HEK293 (cell line): ENCODE measurements around the gene TRPM5.

Experiments
- CTCF ChIA-PET: fragments of 350-600 bp; formaldehyde crosslinking; extraction: SDS; loops from one replicate; lab custom pipeline; 2021; ENCODE audit warnings: antibody characterized with exemption; lab: Yijun Ruan, JAX
- POLR2A ChIA-PET: fragments of 300-600 bp; formaldehyde crosslinking; extraction: SDS; loops from one replicate; lab custom pipeline; 2020; ENCODE audit warnings: antibody characterized with exemption, inconsistent platforms; lab: Yijun Ruan, JAX
- H3K27ac ChIP-seq: fragments of 200-500 bp; sonication (Bioruptor generic); 2 replicates; pipeline ENCODE4 v1.5.1; 2014; ENCODE audit warnings: low read depth, low read length, control low read depth, inconsistent platforms; ENCODE audit errors: extremely low read depth
- H3K36me3 ChIP-seq, 2 experiments: fragments of 200-500 bp in 1 of 2; sonication (Bioruptor generic) in 1 of 2; 1 replicate in 1 of 2; 2 replicates in 1 of 2; pipeline ENCODE4 v1.5.1; 2014 to 2017; ENCODE audit warnings: inconsistent platforms in 2 of 2, low read length in 2 of 2; ENCODE audit not compliant: control insufficient read depth in 2 of 2, insufficient read depth in 1 of 2
- H3K4me1 ChIP-seq: fragments of 200-500 bp; sonication (Bioruptor generic); 2 replicates; pipeline ENCODE4 v1.5.1; 2014; ENCODE audit warnings: mild to moderate bottlenecking, low read length, inconsistent platforms; ENCODE audit not compliant: control insufficient read depth, insufficient read depth
- H3K4me3 ChIP-seq: 2 replicates; pipeline ENCODE4 v1.5.1; 2011; ENCODE audit warnings: low read depth, mild to moderate bottlenecking, control low read depth, low read length, moderate library complexity
- H3K9me3 ChIP-seq: fragments of 200-500 bp; sonication (Bioruptor generic); 2 replicates; pipeline ENCODE4 v1.5.1; 2014; ENCODE audit warnings: low read depth, low read length, inconsistent platforms; ENCODE audit not compliant: control insufficient read depth, insufficient read depth
- BCL6B ChIP-seq: fragments of 450-650 bp; formaldehyde crosslinking; IDR thresholded peaks from 2 replicates; pipeline ENCODE4 v1.5.1; 2017; ENCODE audit warnings: missing biosample characterization, missing genetic modification characterization
- CTCF ChIP-seq: fragments of 450-650 bp; formaldehyde crosslinking; IDR thresholded peaks from 2 replicates; pipeline ENCODE4 v1.5.1; 2016; ENCODE audit warnings: missing biosample characterization, missing genetic modification characterization
- GLI2 ChIP-seq: fragments of 450-650 bp; formaldehyde crosslinking; IDR thresholded peaks from 2 replicates; pipeline ENCODE4; 2017; ENCODE audit warnings: missing biosample characterization, missing genetic modification characterization, low read depth, borderline replicate concordance
- HOXA7 ChIP-seq: sonication (generic); formaldehyde crosslinking; IDR thresholded peaks from 2 replicates; pipeline ENCODE4 v1.8.1; 2022; ENCODE audit warnings: missing genetic modification reagents, borderline replicate concordance
- HOXC10 ChIP-seq: sonication (generic); formaldehyde crosslinking; IDR thresholded peaks from 2 replicates; pipeline ENCODE4 v1.8.1; 2023; ENCODE audit warnings: mild to moderate bottlenecking, missing genetic modification reagents
- HOXD13 ChIP-seq: sonication (generic); formaldehyde crosslinking; IDR thresholded peaks from 2 replicates; pipeline ENCODE4 v1.8.0; 2022; ENCODE audit warnings: missing genetic modification reagents, borderline replicate concordance
- KLF7 ChIP-seq: fragments of 450-650 bp; formaldehyde crosslinking; IDR thresholded peaks from 2 replicates; pipeline ENCODE4 v1.5.1; 2016; ENCODE audit warnings: missing biosample characterization, missing genetic modification characterization, borderline replicate concordance
- SP7 ChIP-seq: fragments of 450-650 bp; formaldehyde crosslinking; IDR thresholded peaks from 2 replicates; pipeline ENCODE4 v1.5.1; 2016; ENCODE audit warnings: missing biosample characterization, missing genetic modification characterization
- ZBTB11 ChIP-seq: fragments of 450-650 bp; formaldehyde crosslinking; conservative IDR thresholded peaks from 2 replicates; pipeline ENCODE4 v1.5.1; 2016; ENCODE audit warnings: low read depth, missing biosample characterization, missing genetic modification characterization
- ZBTB49 ChIP-seq: fragments of 450-650 bp; formaldehyde crosslinking; IDR thresholded peaks from 2 replicates; pipeline ENCODE4 v1.5.1; 2016; ENCODE audit warnings: missing biosample characterization, missing genetic modification characterization, low read depth
- ZFP37 ChIP-seq: fragments of 450-650 bp; formaldehyde crosslinking; IDR thresholded peaks from 2 replicates; pipeline ENCODE4 v1.5.1; 2016; ENCODE audit warnings: missing biosample characterization, missing genetic modification characterization
- ZNF184 ChIP-seq: fragments of 450-650 bp; IDR thresholded peaks from 2 replicates; pipeline ENCODE4 v1.5.1; 2018; ENCODE audit warnings: missing biosample characterization, mild to moderate bottlenecking, missing genetic modification characterization
- ZNF311 ChIP-seq: fragments of 450-650 bp; formaldehyde crosslinking; IDR thresholded peaks from 2 replicates; pipeline ENCODE4 v1.5.1; 2017; ENCODE audit warnings: missing biosample characterization, missing genetic modification characterization, borderline replicate concordance
- ZNF416 ChIP-seq: fragments of 450-650 bp; formaldehyde crosslinking; IDR thresholded peaks from 2 replicates; pipeline ENCODE4 v1.5.1; 2016; ENCODE audit warnings: missing biosample characterization, missing genetic modification characterization
- ZNF433 ChIP-seq: fragments of 450-650 bp; formaldehyde crosslinking; IDR thresholded peaks from 2 replicates; pipeline ENCODE4 v1.5.1; 2016; ENCODE audit warnings: missing biosample characterization, missing genetic modification characterization, low read depth
- ZNF530 ChIP-seq: fragments of 450-650 bp; formaldehyde crosslinking; IDR thresholded peaks from 2 replicates; pipeline ENCODE4 v1.5.1; 2016; ENCODE audit warnings: low read depth, missing biosample characterization, missing genetic modification characterization
- ZNF571 ChIP-seq: fragments of 450-650 bp; formaldehyde crosslinking; IDR thresholded peaks from 2 replicates; pipeline ENCODE4 v1.5.0; 2017; ENCODE audit warnings: missing biosample characterization, missing genetic modification characterization
- ZNF677 ChIP-seq: fragments of 450-650 bp; IDR thresholded peaks from 2 replicates; pipeline ENCODE4 v1.5.0; 2018; ENCODE audit warnings: missing biosample characterization, mild to moderate bottlenecking, missing genetic modification characterization, moderate library complexity
- ZNF768 ChIP-seq: fragments of 450-650 bp; formaldehyde crosslinking; IDR thresholded peaks from 2 replicates; pipeline ENCODE4 v1.5.1; 2018; ENCODE audit warnings: missing biosample characterization, mild to moderate bottlenecking, missing genetic modification characterization
- ZSCAN5A ChIP-seq: fragments of 450-650 bp; formaldehyde crosslinking; IDR thresholded peaks from 2 replicates; pipeline ENCODE4 v1.5.1; 2016; ENCODE audit warnings: missing biosample characterization, missing genetic modification characterization

TRPM5 gene

GRCh38 chr11:2451336-2451735 is 7.0 kb upstream of the TRPM5 start:
- ChIA-PET POLR2A (no interaction called here), CTCF (interaction anchor here (0.6 kb wide), 1 partner anchor 13 kb away, joined by 3 read pairs; no protein-coding TSS in a partner anchor)
- no peak overlapping the region for H3K4me3 ChIP-seq

More at GRCh38 chr11:2451336-2451735, 7.0 kb upstream of the TRPM5 start:
- H3K27ac ChIP-seq = no peak overlapping the region
- no peak for TF ChIP-seq GLI2
- no peak for TF ChIP-seq ZNF530
- no peak for TF ChIP-seq ZNF184 (tag by site-specific recombination)
- TF ChIP-seq ZBTB49 (tag by site-specific recombination) = no peak
- TF ChIP-seq ZNF416 (tag by site-specific recombination) = no peak
- TF ChIP-seq HOXC10 (CRISPR knock-in tag) = no peak
- TF ChIP-seq ZSCAN5A = no peak
- TF ChIP-seq ZNF311 (tag by site-specific recombination) = no peak
- TF ChIP-seq ZBTB11 (tag by site-specific recombination) = no peak
- no peak for TF ChIP-seq ZNF433 (tag by site-specific recombination)
- TF ChIP-seq ZFP37 (tag by site-specific recombination) = no peak
- TF ChIP-seq ZNF768 (tag by site-specific recombination) = no peak
- no peak for TF ChIP-seq CTCF (tag by site-specific recombination)
- no peak for TF ChIP-seq BCL6B (tag by site-specific recombination)
- TF ChIP-seq ZNF677 (tag by site-specific recombination) = no peak
- TF ChIP-seq HOXA7 (CRISPR knock-in tag) = no peak
- no peak for TF ChIP-seq KLF7 (tag by site-specific recombination)
- no peak for TF ChIP-seq ZNF571 (tag by site-specific recombination)
- TF ChIP-seq SP7 (tag by site-specific recombination) = no peak
- TF ChIP-seq HOXD13 (CRISPR knock-in tag) = no peak
- TF ChIP-seq, all 188 proteins: peak for 0
- Histone ChIP-seq H3K4me1 (no peaks in the 10 kb centered on the region), H3K9me3 (no peaks in the 10 kb centered on the region), H3K36me3 (no peaks in the 10 kb centered on the region)
